ENCODE data around the gene TMEM30A. TPM values are rescaled to one million over a fixed set of nuclear protein-coding genes. Genes with fewer than 3 reads are reported as not detected.

TMEM30A gene
- total RNA-seq, 1 donor from 2014 or later: 74.4 TPM

GRCh38 chr6:75211920-75212590, 72.5 kb downstream of the TMEM30A start:
- DNase-seq (ENCODE audit: low spot score, unreplicated experiment): no peak
- peaks cover 21% of the 10 kb centered on the region for H3K27me3 Mint-ChIP-seq
- peaks cover 31% of the 10 kb centered on the region for H3K4me1 Mint-ChIP-seq (ENCODE audit: low read depth)
- H3K27ac Mint-ChIP-seq: no peak overlapping the region
- no peak for TF ChIP-seq CTCF (IDR thresholded peaks at IDR 0.05; ENCODE audit: unreplicated experiment)
- no peaks in the 10 kb centered on the region for H3K9me3 Mint-ChIP-seq (ENCODE audit: low read depth)
- H3K36me3 Mint-ChIP-seq (ENCODE audit: insufficient read depth): no peaks in the 10 kb centered on the region
- H3K4me3 Mint-ChIP-seq (ENCODE audit: low read depth): no peak overlapping the region

- Mint-ChIP-seq H3K4me3 (ENCODE audit: low read depth) (no peak overlapping the region), H3K4me1 (ENCODE audit: low read depth) (peaks cover 37% of the 10 kb centered on the region), H3K27me3 (peaks cover 31% of the 10 kb centered on the region), H3K27ac (peak overlapping the region; percentile 33), H3K36me3 (ENCODE audit: insufficient read depth) (no peaks in the 10 kb centered on the region), H3K9me3 (ENCODE audit: low read depth) (no peaks in the 10 kb centered on the region)
- TF ChIP-seq CTCF (IDR thresholded peaks at IDR 0.05; ENCODE audit: unreplicated experiment): peak; percentile 85
- no peak for DNase-seq (ENCODE audit: low spot score, unreplicated experiment)
These were observed 73.5 kb downstream of the TMEM30A start for GRCh38 chr6:75210885-75211739.

GRCh38 chr6:75209184-75209723, 75.3 kb downstream of the TMEM30A start:
- H3K36me3 Mint-ChIP-seq (ENCODE audit: insufficient read depth): no peaks in the 10 kb centered on the region
- peak overlapping the region; percentile 87 for H3K27ac Mint-ChIP-seq
- peak overlapping the region; percentile 30 for H3K4me3 Mint-ChIP-seq (ENCODE audit: low read depth)
- peaks cover 49% of the 10 kb centered on the region for H3K27me3 Mint-ChIP-seq
- DNase-seq (ENCODE audit: low spot score, unreplicated experiment): no peak
- no peaks in the 10 kb centered on the region for H3K9me3 Mint-ChIP-seq (ENCODE audit: low read depth)
- TF ChIP-seq CTCF (IDR thresholded peaks at IDR 0.05; ENCODE audit: unreplicated experiment): no peak
- H3K4me1 Mint-ChIP-seq (ENCODE audit: low read depth): peaks cover 47% of the 10 kb centered on the region

- Mint-ChIP-seq H3K9me3 (ENCODE audit: low read depth) (no peaks in the 10 kb centered on the region), H3K27ac (peak overlapping the region; percentile 87), H3K4me3 (ENCODE audit: low read depth) (peak overlapping the region; percentile 30), H3K27me3 (peaks cover 57% of the 10 kb centered on the region), H3K36me3 (ENCODE audit: insufficient read depth) (no peaks in the 10 kb centered on the region), H3K4me1 (ENCODE audit: low read depth) (peaks cover 44% of the 10 kb centered on the region)
- peak; percentile 94 for TF ChIP-seq CTCF (IDR thresholded peaks at IDR 0.05; ENCODE audit: unreplicated experiment)
- peak; percentile 75 for DNase-seq (ENCODE audit: low spot score, unreplicated experiment)
These were observed 76.1 kb downstream of the TMEM30A start for GRCh38 chr6:75208298-75209183.

Measured in progenitor cell of endocrine pancreas (in vitro differentiated cells).